SKM-1 treated with dmso at 0.1 percent for 144 hours (cell line): ENCODE results near the gene CDKN2AIP.

Source experiments
- DNase-seq: peaks from one replicate; lab custom pipeline; 2025; ENCODE audit not compliant: unreplicated experiment; lab: John Stamatoyannopoulos, UW

The CDKN2AIP gene

GRCh38 chr4:183493246-183493645 lies 48.8 kb downstream of the CDKN2AIP start:
- DNase-seq = no peak

- DNase-seq = no peak
Measured at GRCh38 chr4:183495184-183495583, 50.7 kb downstream of the CDKN2AIP start.
